DMS 273 (cell line): Measurements from ENCODE around the gene SMCHD1.
"Not testable (repeated sequence)": the region's sequence is repeated elsewhere in the genome, so short reads cannot be mapped to it uniquely, and the experiment has no call there.

ENCODE experiments used
- DNase-seq: peaks from one replicate; lab custom pipeline; 2025; ENCODE audit not compliant: unreplicated experiment; lab: John Stamatoyannopoulos, UW

Gene SMCHD1

GRCh38 chr18:2811416-2811815 lies 155.9 kb downstream of the SMCHD1 start:
- DNase-seq, result no peak

- DNase-seq, result no peak
Observed at GRCh38 chr18:2814928-2815327, 159.4 kb downstream of the SMCHD1 start.

GRCh38 chr18:2818281-2818680 lies 162.8 kb downstream of the SMCHD1 start:
- DNase-seq, result no peak

- DNase-seq, result peak; percentile 46
Observed at GRCh38 chr18:2821695-2822094, 166.2 kb downstream of the SMCHD1 start.

GRCh38 chr18:2822213-2822921 lies 166.8 kb downstream of the SMCHD1 start:
- DNase-seq, result no peak

- no peak for DNase-seq
Observed at GRCh38 chr18:2823202-2823601, 167.7 kb downstream of the SMCHD1 start.

- no peak for DNase-seq
Observed at GRCh38 chr18:2823966-2824365, 168.4 kb downstream of the SMCHD1 start.

- DNase-seq, result no peak
Observed at GRCh38 chr18:2824865-2825264, 169.3 kb downstream of the SMCHD1 start.

GRCh38 chr18:2825613-2826175 lies 170.2 kb downstream of the SMCHD1 start:
- no peak for DNase-seq

- no peak for DNase-seq
Observed at GRCh38 chr18:2826581-2826980, 171.1 kb downstream of the SMCHD1 start.

- no peak for DNase-seq
Observed at GRCh38 chr18:2827061-2827460, 171.5 kb downstream of the SMCHD1 start.

GRCh38 chr18:2836118-2836517 lies 180.6 kb downstream of the SMCHD1 start:
- not testable (repeated sequence) for DNase-seq

GRCh38 chr18:2837290-2837689 lies 181.8 kb downstream of the SMCHD1 start:
- not testable (repeated sequence) for DNase-seq

GRCh38 chr18:2839202-2839601 lies 183.7 kb downstream of the SMCHD1 start:
- no peak for DNase-seq

GRCh38 chr18:2840521-2840920 lies 185.0 kb downstream of the SMCHD1 start:
- no peak for DNase-seq

- DNase-seq, result no peak
Observed at GRCh38 chr18:2843146-2843545, 187.6 kb downstream of the SMCHD1 start.

- no peak for DNase-seq
Observed at GRCh38 chr18:2845172-2845571, 189.6 kb downstream of the SMCHD1 start.

GRCh38 chr18:2846636-2847316 lies 191.2 kb downstream of the SMCHD1 start, which contains the start of gene EMILIN2:
Gene EMILIN2, plus strand, starts transcription at chr18:2847006. Its CDS starts 183 bp downstream, at chr18:2847189.
- DNase-seq, result no peak

- no peak for DNase-seq
Observed at GRCh38 chr18:2847317-2848246, 192.1 kb downstream of the SMCHD1 start.

GRCh38 chr18:2848247-2849246 lies 193.0 kb downstream of the SMCHD1 start:
- DNase-seq, result no peak
